ENCODE measurements around the gene METTL15. TPM values are rescaled to one million over a fixed set of nuclear protein-coding genes. Genes with fewer than 3 reads are reported as not detected.

Gene METTL15
- total RNA-seq, 2 experiments from 2014 or later = 18.9 to 19.7 TPM

GRCh38 chr11:28169816-28170215 is 61.6 kb downstream of the METTL15 start:
- DNase-seq (ENCODE audit: low spot score) = no peak
- no peak overlapping the region for H3K4me2 ChIP-seq (ENCODE audit: low read length)
- no peak for TF ChIP-seq CTCF (conservative IDR thresholded peaks at IDR 0.05; ENCODE audit: low read length)
- TF ChIP-seq EZH2phosphoT487 (IDR thresholded peaks at IDR 0.05; ENCODE audit: borderline replicate concordance, low read depth, low read length) = no peak
- H4K20me1 ChIP-seq (ENCODE audit: insufficient read depth, low read length) = no peaks in the 10 kb centered on the region
- BruUV-seq (replicated peaks) = no TSS peak
- no peak overlapping the region for H3K27ac ChIP-seq (ENCODE audit: low read depth, low read length, poor library complexity, severe bottlenecking)
- no peak overlapping the region for H3K4me3 ChIP-seq (ENCODE audit: low read depth, low read length, poor library complexity, severe bottlenecking)
- H3K9me2 ChIP-seq (ENCODE audit: insufficient read depth, low read length) = no peaks in the 10 kb centered on the region
- intact Hi-C loops (cut with micrococcal nuclease; ENCODE audit: unreplicated experiment) = no loop called here
- H3K4me1 ChIP-seq (ENCODE audit: insufficient read depth, low read length, poor library complexity, severe bottlenecking) = no peaks in the 10 kb centered on the region
- no peaks in the 10 kb centered on the region for H3K36me3 ChIP-seq (ENCODE audit: insufficient read depth, low read length)
- H2AFZ ChIP-seq (ENCODE audit: low read length) = no peak overlapping the region
- ChIA-PET CTCF (ENCODE audit: unreplicated experiment) (no interaction called here), POLR2A (no interaction called here)
- peaks cover 7% of the 10 kb centered on the region; the same call in 1 of the 2 replicates for H3K9me3 ChIP-seq (ENCODE audit: low read length)
- H3K79me2 ChIP-seq (ENCODE audit: insufficient read depth, low read depth, low read length) = no peaks in the 10 kb centered on the region

- CTCF ChIA-PET (ENCODE audit: unreplicated experiment) = no interaction called here
- Histone ChIP-seq H3K4me3 (ENCODE audit: low read depth, low read length, poor library complexity, severe bottlenecking) (no peak overlapping the region), H3K9me2 (ENCODE audit: insufficient read depth, low read length) (no peaks in the 10 kb centered on the region), H3K4me2 (ENCODE audit: low read length) (no peak overlapping the region), H3K36me3 (ENCODE audit: insufficient read depth, low read length) (no peaks in the 10 kb centered on the region), H3K9me3 (ENCODE audit: low read length) (peaks cover 2% of the 10 kb centered on the region; the same call in 1 of the 2 replicates), H3K4me1 (ENCODE audit: insufficient read depth, low read length, poor library complexity, severe bottlenecking) (no peaks in the 10 kb centered on the region), H3K79me2 (ENCODE audit: insufficient read depth, low read depth, low read length) (no peaks in the 10 kb centered on the region), H3K27ac (ENCODE audit: low read depth, low read length, poor library complexity, severe bottlenecking) (no peak overlapping the region), H2AFZ (ENCODE audit: low read length) (no peak overlapping the region), H4K20me1 (ENCODE audit: insufficient read depth, low read length) (no peaks in the 10 kb centered on the region)
- BruUV-seq (replicated peaks) = no TSS peak
- POLR2A ChIA-PET = interaction anchor here (0.6 to 0.7 kb wide), 2 partner anchors 86 to 100 kb away, joined by 3 read pairs; no protein-coding TSS in a partner anchor
- intact Hi-C loops (cut with micrococcal nuclease; ENCODE audit: unreplicated experiment) = no loop called here
- TF ChIP-seq CTCF (conservative IDR thresholded peaks at IDR 0.05; ENCODE audit: low read length) (no peak), EZH2phosphoT487 (IDR thresholded peaks at IDR 0.05; ENCODE audit: borderline replicate concordance, low read depth, low read length) (no peak)
- no peak for DNase-seq (ENCODE audit: low spot score)
Measured at GRCh38 chr11:28170759-28171158, 62.6 kb downstream of the METTL15 start.

- no peaks in the 10 kb centered on the region for H3K79me2 ChIP-seq (ENCODE audit: insufficient read depth, low read depth, low read length)
- no peaks in the 10 kb centered on the region for H3K9me2 ChIP-seq (ENCODE audit: insufficient read depth, low read length)
- no peak overlapping the region for H3K4me3 ChIP-seq (ENCODE audit: low read depth, low read length, poor library complexity, severe bottlenecking)
- intact Hi-C loops (cut with micrococcal nuclease; ENCODE audit: unreplicated experiment) = no loop called here
- no peaks in the 10 kb centered on the region for H3K9me3 ChIP-seq (ENCODE audit: low read length)
- ChIA-PET POLR2A (interaction anchor here (0.7 to 1.0 kb wide), 2 partner anchors 12 to 67 kb away, joined by 3 to 4 read pairs; no protein-coding TSS in a partner anchor), CTCF (ENCODE audit: unreplicated experiment) (no interaction called here)
- H3K36me3 ChIP-seq (ENCODE audit: insufficient read depth, low read length) = no peaks in the 10 kb centered on the region
- no peak overlapping the region for H3K4me2 ChIP-seq (ENCODE audit: low read length)
- H3K27ac ChIP-seq (ENCODE audit: low read depth, low read length, poor library complexity, severe bottlenecking) = no peak overlapping the region
- H3K4me1 ChIP-seq (ENCODE audit: insufficient read depth, low read length, poor library complexity, severe bottlenecking) = no peaks in the 10 kb centered on the region
- no peak for DNase-seq (ENCODE audit: low spot score)
- TF ChIP-seq CTCF (conservative IDR thresholded peaks at IDR 0.05; ENCODE audit: low read length) = no peak
- no peak for TF ChIP-seq EZH2phosphoT487 (IDR thresholded peaks at IDR 0.05; ENCODE audit: borderline replicate concordance, low read depth, low read length)
- no peak overlapping the region for H2AFZ ChIP-seq (ENCODE audit: low read length)
- H4K20me1 ChIP-seq (ENCODE audit: insufficient read depth, low read length) = no peaks in the 10 kb centered on the region
- no TSS peak for BruUV-seq (replicated peaks)
Measured at GRCh38 chr11:28176351-28176750, 68.2 kb downstream of the METTL15 start.
